Keratinocyte (primary cell): ENCODE measurements around the gene OVCH2. TPM values are rescaled to one million over a fixed set of nuclear protein-coding genes. Genes with fewer than 3 reads are reported as not detected.

Experiments used
- DNase-seq: peaks from one replicate; pipeline ENCODE4 v3.0.0-alpha.2; 2011; ENCODE audit warnings: low read depth, missing footprints, low spot score
- FAIRE-seq: peaks from 2 replicates; lab custom pipeline; 2011; peaks lifted over from hg19 to GRCh38; lab: Jason Lieb, UNC
- H2AFZ ChIP-seq: 2 replicates; pipeline ENCODE4 v1.6.0; 2012; ENCODE audit warnings: low read length, control low read depth, inconsistent platforms; ENCODE audit not compliant: control insufficient read depth
- H3K27ac ChIP-seq: 2 replicates; pipeline ENCODE4 v1.5.1; 2011; ENCODE audit warnings: low read length; ENCODE audit not compliant: control insufficient read depth, insufficient read depth
- H3K27me3 ChIP-seq: 3 replicates; pipeline ENCODE4 v1.6.0; 2011; ENCODE audit warnings: low read length; ENCODE audit not compliant: control insufficient read depth, insufficient read depth; ENCODE audit errors: extremely low read depth
- H3K36me3 ChIP-seq, 2 experiments: 2 replicates in 1 of 2; 3 replicates in 1 of 2; pipeline ENCODE4 v1.5.1; 2011; ENCODE audit warnings: low read length in 2 of 2, mild to moderate bottlenecking in 1 of 2; ENCODE audit not compliant: control insufficient read depth in 2 of 2, insufficient read depth in 2 of 2; ENCODE audit errors: extremely low read depth in 1 of 2
- H3K4me1 ChIP-seq: 3 replicates; pipeline ENCODE4 v1.5.1; 2011; ENCODE audit warnings: low read length; ENCODE audit not compliant: control insufficient read depth, insufficient read depth; ENCODE audit errors: extremely low read depth
- H3K4me2 ChIP-seq: 3 replicates; pipeline ENCODE4 v1.6.0; 2011; ENCODE audit warnings: low read depth, low read length; ENCODE audit not compliant: control insufficient read depth, insufficient read depth; ENCODE audit errors: extremely low read depth
- H3K4me3 ChIP-seq, 3 experiments: fragments of 200-600 bp in 1 of 3; sonication (generic) in 1 of 3; 2 replicates in 2 of 3; 3 replicates in 1 of 3; pipeline ENCODE4 v1.5.1; 2011 to 2016; ENCODE audit warnings: low read length in 3 of 3, mild to moderate bottlenecking in 3 of 3, control low read depth in 2 of 3, inconsistent platforms in 1 of 3, low read depth in 1 of 3, mixed read lengths in 1 of 3, mixed run types in 1 of 3, moderate library complexity in 1 of 3; ENCODE audit not compliant: control insufficient read depth in 2 of 3, insufficient read depth in 2 of 3; ENCODE audit errors: extremely low read depth in 1 of 3
- H3K79me2 ChIP-seq: 2 replicates; pipeline ENCODE4 v1.6.0; 2012; ENCODE audit warnings: low read length; ENCODE audit not compliant: control insufficient read depth, insufficient read depth
- H3K9ac ChIP-seq: 3 replicates; pipeline ENCODE4 v1.6.0; 2011; ENCODE audit warnings: low read length; ENCODE audit not compliant: control insufficient read depth, insufficient read depth; ENCODE audit errors: extremely low read depth
- H3K9me1 ChIP-seq: 3 replicates; pipeline ENCODE4 v1.6.0; 2011; ENCODE audit warnings: low read length; ENCODE audit not compliant: control insufficient read depth, insufficient read depth; ENCODE audit errors: extremely low read depth
- H3K9me3 ChIP-seq: 2 replicates; pipeline ENCODE4 v1.5.1; 2012; ENCODE audit warnings: low read depth, low read length; ENCODE audit not compliant: control insufficient read depth
- H4K20me1 ChIP-seq: 3 replicates; pipeline ENCODE4 v1.6.0; 2011; ENCODE audit warnings: low read length; ENCODE audit not compliant: control insufficient read depth, insufficient read depth; ENCODE audit errors: extremely low read depth
- EZH2 ChIP-seq: IDR thresholded peaks from one replicate; pipeline ENCODE4 v1.6.1; 2012; ENCODE audit warnings: inconsistent platforms, mild to moderate bottlenecking, low read length, moderate library complexity
- dilution Hi-C: fragments of 300-500 bp; cut with MboI; formaldehyde crosslinking; loops from one replicate; pipeline ENCODE4 v1.7.0; 2020; ENCODE audit warnings: low sequenced_read_pairs; ENCODE audit not compliant: extremely low pct_ligation_motif_present
- polyA plus RNA-seq, 5 experiments: library from polyadenylated mRNA; depleted of rRNA in 3 of 5; stranded (reverse) in 3 of 5; stranded (forward) in 1 of 5; unstranded in 1 of 5; fragments of >200 nt; gene quantifications; 1 replicate in 1 of 5; 2 replicates in 3 of 5; 3 replicates in 1 of 5; pipeline versions ENCODE4 v1.2.1 to v1.2.3, GENCODE V29; 2011 to 2012; ENCODE audit warnings: missing spikeins in 2 of 5, low read depth in 1 of 5, low replicate concordance in 1 of 5
- TF ChIP-seq, protein P1 (sequence below), 3 experiments: IDR thresholded peaks in 1 of 3; conservative IDR thresholded peaks in 1 of 3; optimal IDR thresholded peaks in 1 of 3; 2 replicates in 2 of 3; 3 replicates in 1 of 3; pipeline versions ENCODE3 to v1.5.1; 2011; ENCODE audit warnings: low read length in 3 of 3, mild to moderate bottlenecking in 3 of 3, moderate library complexity in 2 of 3, control low read depth in 1 of 3, inconsistent platforms in 1 of 3; ENCODE audit not compliant: insufficient read depth in 2 of 3; ENCODE audit errors: extremely low read depth in 1 of 3

Gene OVCH2
- polyA plus RNA-seq, 1 donor (not counting 4 experiments of a cell fraction or from before 2014, with no cell fraction given), result 2.8 TPM

- Histone ChIP-seq H3K9me1 (no peaks in the 10 kb centered on the region), H3K79me2 (no peaks in the 10 kb centered on the region), H3K4me2 (no peak overlapping the region), H3K4me3 (no peak overlapping the region), H3K36me3 (no peaks in the 10 kb centered on the region), H4K20me1 (no peaks in the 10 kb centered on the region), H3K27me3 (no peaks in the 10 kb centered on the region), H2AFZ (no peak overlapping the region), H3K4me1 (no peaks in the 10 kb centered on the region), H3K27ac (no peak overlapping the region), H3K9ac (no peak overlapping the region), H3K9me3 (no peaks in the 10 kb centered on the region)
- TF ChIP-seq, protein P1, sequence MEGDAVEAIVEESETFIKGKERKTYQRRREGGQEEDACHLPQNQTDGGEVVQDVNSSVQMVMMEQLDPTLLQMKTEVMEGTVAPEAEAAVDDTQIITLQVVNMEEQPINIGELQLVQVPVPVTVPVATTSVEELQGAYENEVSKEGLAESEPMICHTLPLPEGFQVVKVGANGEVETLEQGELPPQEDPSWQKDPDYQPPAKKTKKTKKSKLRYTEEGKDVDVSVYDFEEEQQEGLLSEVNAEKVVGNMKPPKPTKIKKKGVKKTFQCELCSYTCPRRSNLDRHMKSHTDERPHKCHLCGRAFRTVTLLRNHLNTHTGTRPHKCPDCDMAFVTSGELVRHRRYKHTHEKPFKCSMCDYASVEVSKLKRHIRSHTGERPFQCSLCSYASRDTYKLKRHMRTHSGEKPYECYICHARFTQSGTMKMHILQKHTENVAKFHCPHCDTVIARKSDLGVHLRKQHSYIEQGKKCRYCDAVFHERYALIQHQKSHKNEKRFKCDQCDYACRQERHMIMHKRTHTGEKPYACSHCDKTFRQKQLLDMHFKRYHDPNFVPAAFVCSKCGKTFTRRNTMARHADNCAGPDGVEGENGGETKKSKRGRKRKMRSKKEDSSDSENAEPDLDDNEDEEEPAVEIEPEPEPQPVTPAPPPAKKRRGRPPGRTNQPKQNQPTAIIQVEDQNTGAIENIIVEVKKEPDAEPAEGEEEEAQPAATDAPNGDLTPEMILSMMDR (optimal IDR thresholded peaks at IDR 0.05 in 1 of 3, IDR thresholded peaks at IDR 0.05 in 1 of 3, conservative IDR thresholded peaks at IDR 0.05 in 1 of 3; ENCODE audit: extremely low read depth in 1 of 3, insufficient read depth in 2 of 3, low read length in 3 of 3), result no peak
- no peak for TF ChIP-seq EZH2
- dilution Hi-C loops, result no loop called here
- DNase-seq, result no peak
- no peak for FAIRE-seq
Observed at GRCh38 chr11:7687386-7687785, 18.9 kb downstream of the OVCH2 start.

DNA sequence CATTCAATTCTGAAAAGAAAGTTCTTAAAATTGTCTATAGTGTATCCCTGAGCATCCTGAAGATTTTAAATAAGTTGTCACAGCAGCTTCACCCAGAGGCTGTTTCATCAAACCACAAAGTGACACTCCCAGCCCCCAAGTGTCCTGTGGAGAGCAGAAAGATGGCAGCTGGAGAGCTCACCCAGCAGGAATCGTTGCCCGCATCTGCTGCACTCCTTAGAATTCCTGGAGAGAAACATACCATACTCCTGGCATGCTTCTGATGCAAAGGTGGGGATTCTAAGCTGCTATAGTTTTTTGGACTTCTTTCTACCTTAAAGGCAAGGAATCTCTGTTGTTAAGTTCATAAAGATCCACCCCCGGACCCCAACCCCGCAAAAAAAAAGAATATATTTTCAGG lies 19.5 kb downstream of the OVCH2 start:
- no peaks in the 10 kb centered on the region for H3K9me1 ChIP-seq
- dilution Hi-C loops, result no loop called here
- no peaks in the 10 kb centered on the region for H3K36me3 ChIP-seq
- no peak for DNase-seq
- H3K4me3 ChIP-seq, result no peak overlapping the region
- TF ChIP-seq, protein P1 (optimal IDR thresholded peaks at IDR 0.05 in 1 of 3, IDR thresholded peaks at IDR 0.05 in 1 of 3, conservative IDR thresholded peaks at IDR 0.05 in 1 of 3; ENCODE audit: extremely low read depth in 1 of 3, insufficient read depth in 2 of 3, low read length in 3 of 3), result no peak
- TF ChIP-seq EZH2, result no peak
- H3K9me3 ChIP-seq, result no peaks in the 10 kb centered on the region
- no peaks in the 10 kb centered on the region for H3K4me1 ChIP-seq
- H2AFZ ChIP-seq, result no peak overlapping the region
- FAIRE-seq, result no peak
- H3K9ac ChIP-seq, result no peak overlapping the region
- no peaks in the 10 kb centered on the region for H3K79me2 ChIP-seq
- H3K27ac ChIP-seq, result no peak overlapping the region
- no peaks in the 10 kb centered on the region for H3K27me3 ChIP-seq
- H3K4me2 ChIP-seq, result no peak overlapping the region
- H4K20me1 ChIP-seq, result no peaks in the 10 kb centered on the region
